ENCODE measurements around the gene EDN2.

Gene EDN2

DNA sequence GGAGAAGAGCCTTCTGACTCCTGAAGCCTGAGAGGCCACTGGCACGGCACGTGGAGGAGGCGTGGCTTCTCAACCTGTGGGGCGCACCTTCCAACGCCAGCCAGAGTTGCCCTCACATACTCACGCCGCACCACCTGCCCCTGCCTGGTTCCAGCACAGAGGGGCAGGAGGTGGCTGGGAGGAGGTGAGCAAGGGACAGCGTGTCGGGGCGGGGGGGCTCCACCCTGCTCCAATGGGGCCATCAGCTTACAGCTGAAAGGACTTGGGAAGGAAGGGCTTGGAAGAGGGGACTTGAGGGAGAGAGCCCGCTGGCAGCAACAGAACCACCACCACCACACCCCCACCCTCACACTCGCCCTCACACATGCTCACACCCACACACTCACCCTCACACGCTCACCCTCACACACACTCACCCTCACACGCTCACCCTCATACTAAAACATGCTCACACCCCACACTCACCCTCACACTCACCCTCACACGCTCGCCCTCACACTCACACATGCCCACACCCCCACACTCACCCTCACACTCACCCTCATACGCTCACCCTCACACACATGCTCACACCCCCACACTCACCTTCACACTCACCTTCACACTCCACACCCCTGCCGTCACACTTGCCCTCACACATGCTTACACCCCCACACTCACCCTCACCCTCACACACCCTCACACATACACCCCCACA is 41.6 kb upstream of the EDN2 start:
- no peaks in the 10 kb centered on the region for H3K36me3 ChIP-seq (ENCODE audit: control insufficient read depth, insufficient read depth, low read length)
- no peak overlapping the region for H3K27ac ChIP-seq (ENCODE audit: low read depth, low read length)
- H3K4me3 ChIP-seq (ENCODE audit: low read depth, low read length) = no peak overlapping the region
- no peaks in the 10 kb centered on the region for H3K4me1 ChIP-seq (ENCODE audit: control insufficient read depth, insufficient read depth, low read length)
- no peak overlapping the region for H3K9ac ChIP-seq (ENCODE audit: low read depth, low read length)
- H3K27me3 ChIP-seq (ENCODE audit: control insufficient read depth, insufficient read depth, low read length) = no peaks in the 10 kb centered on the region
- H3K9me3 ChIP-seq (ENCODE audit: control insufficient read depth, insufficient read depth, low read length) = peaks cover 7% of the 10 kb centered on the region; the same call in 1 of the 2 replicates

DNA sequence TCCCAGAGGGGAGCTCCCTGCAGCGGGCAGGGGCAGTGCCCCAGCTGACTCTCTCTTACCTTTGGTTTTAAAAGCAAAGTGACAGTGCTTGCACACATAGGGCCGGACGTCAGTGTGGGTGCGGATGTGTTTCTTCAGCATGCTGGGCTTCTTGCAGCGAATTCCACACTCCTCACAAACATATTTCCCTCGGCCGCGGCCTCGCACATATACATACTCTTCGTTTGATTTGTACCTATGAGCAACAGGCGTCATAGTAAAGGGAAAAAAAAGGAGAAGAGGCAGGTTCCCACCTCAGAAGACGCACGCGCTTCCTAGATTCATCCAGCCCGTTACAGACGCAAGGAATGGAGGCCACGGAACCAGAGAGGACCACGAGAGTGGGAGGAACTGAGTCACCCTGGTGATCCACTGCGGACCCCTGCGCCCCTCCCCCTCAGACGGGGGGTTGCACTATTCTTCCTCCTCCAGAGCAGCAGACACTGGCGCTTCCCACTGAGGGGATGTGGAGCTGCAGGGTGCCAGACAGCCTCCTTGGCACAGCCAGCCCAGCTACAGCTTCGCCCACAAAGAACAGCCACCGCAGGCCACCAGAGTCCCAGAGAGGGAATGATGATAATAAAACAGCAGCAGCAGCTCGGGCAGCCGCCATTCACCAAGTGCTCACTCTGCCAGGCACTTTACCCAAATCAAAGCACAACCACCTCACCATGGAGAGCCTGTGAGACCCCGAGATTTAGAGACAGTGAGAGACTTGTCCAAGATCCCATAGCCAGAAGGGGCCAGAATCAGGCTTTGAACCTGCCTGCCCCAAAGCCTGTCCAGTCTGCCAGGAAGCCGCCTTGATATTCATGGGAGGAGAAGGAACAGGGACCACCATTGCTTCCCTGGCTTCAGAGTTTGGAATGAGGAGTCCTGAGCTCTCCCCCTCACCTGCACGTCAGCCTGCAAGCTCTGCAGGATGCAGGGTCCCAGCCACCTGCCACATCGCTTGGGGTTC is 40.5 kb upstream of the EDN2 start:
- Histone ChIP-seq H3K9me3 (ENCODE audit: control insufficient read depth, insufficient read depth, low read length) (no peaks in the 10 kb centered on the region), H3K36me3 (ENCODE audit: control insufficient read depth, insufficient read depth, low read length) (no peaks in the 10 kb centered on the region), H3K4me3 (ENCODE audit: low read depth, low read length) (no peak overlapping the region)

GRCh38 chr1:41523949-41524675 is 39.6 kb upstream of the EDN2 start:
- no peak overlapping the region for H3K9ac ChIP-seq (ENCODE audit: low read depth, low read length)
- H3K4me3 ChIP-seq (ENCODE audit: low read depth, low read length) = no peak overlapping the region
- no peaks in the 10 kb centered on the region for H3K36me3 ChIP-seq (ENCODE audit: control insufficient read depth, insufficient read depth, low read length)
- no peak overlapping the region for H3K27ac ChIP-seq (ENCODE audit: low read depth, low read length)
- H3K9me3 ChIP-seq (ENCODE audit: control insufficient read depth, insufficient read depth, low read length) = no peaks in the 10 kb centered on the region
- H3K27me3 ChIP-seq (ENCODE audit: control insufficient read depth, insufficient read depth, low read length) = no peaks in the 10 kb centered on the region
- no peaks in the 10 kb centered on the region for H3K4me1 ChIP-seq (ENCODE audit: control insufficient read depth, insufficient read depth, low read length)

More for the DNA sequence above, 40.5 kb upstream of the EDN2 start:
- Histone ChIP-seq H3K27me3 (ENCODE audit: control insufficient read depth, insufficient read depth, low read length) (no peaks in the 10 kb centered on the region), H3K27ac (ENCODE audit: low read depth, low read length) (no peak overlapping the region), H3K9ac (ENCODE audit: low read depth, low read length) (no peak overlapping the region), H3K4me1 (ENCODE audit: control insufficient read depth, insufficient read depth, low read length) (no peaks in the 10 kb centered on the region)

DNA sequence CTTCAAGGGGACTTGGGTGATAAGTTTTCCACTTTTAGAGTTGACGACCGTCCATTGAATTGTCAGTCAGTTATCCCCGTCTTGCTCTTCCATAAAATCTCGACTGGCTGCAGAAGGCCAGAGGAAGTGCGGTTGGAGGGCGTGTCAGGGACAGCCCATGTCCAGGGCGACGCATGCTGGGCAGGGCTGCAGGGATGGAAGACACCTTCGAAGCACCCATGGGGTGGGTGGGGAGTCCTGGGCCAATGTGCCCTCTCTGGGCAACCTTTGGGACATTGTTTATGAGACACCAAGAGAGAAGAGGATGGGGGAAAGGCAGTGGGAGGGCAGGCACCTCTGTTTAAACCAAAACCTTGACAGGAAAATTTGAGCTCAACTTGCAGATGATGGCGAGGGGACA is 38.6 kb upstream of the EDN2 start:
- Histone ChIP-seq H3K36me3 (ENCODE audit: control insufficient read depth, insufficient read depth, low read length) (no peaks in the 10 kb centered on the region), H3K9me3 (ENCODE audit: control insufficient read depth, insufficient read depth, low read length) (no peaks in the 10 kb centered on the region), H3K4me1 (ENCODE audit: control insufficient read depth, insufficient read depth, low read length) (no peaks in the 10 kb centered on the region), H3K9ac (ENCODE audit: low read depth, low read length) (no peak overlapping the region), H3K4me3 (ENCODE audit: low read depth, low read length) (no peak overlapping the region), H3K27me3 (ENCODE audit: control insufficient read depth, insufficient read depth, low read length) (no peaks in the 10 kb centered on the region), H3K27ac (ENCODE audit: low read depth, low read length) (no peak overlapping the region)

GRCh38 chr1:41521766-41522165 is 37.3 kb upstream of the EDN2 start:
- H3K4me3 ChIP-seq (ENCODE audit: low read depth, low read length) = no peak overlapping the region
- no peaks in the 10 kb centered on the region for H3K4me1 ChIP-seq (ENCODE audit: control insufficient read depth, insufficient read depth, low read length)
- H3K9me3 ChIP-seq (ENCODE audit: control insufficient read depth, insufficient read depth, low read length) = no peaks in the 10 kb centered on the region
- H3K36me3 ChIP-seq (ENCODE audit: control insufficient read depth, insufficient read depth, low read length) = no peaks in the 10 kb centered on the region
- H3K27me3 ChIP-seq (ENCODE audit: control insufficient read depth, insufficient read depth, low read length) = no peaks in the 10 kb centered on the region
- no peak overlapping the region for H3K27ac ChIP-seq (ENCODE audit: low read depth, low read length)
- no peak overlapping the region for H3K9ac ChIP-seq (ENCODE audit: low read depth, low read length)

DNA sequence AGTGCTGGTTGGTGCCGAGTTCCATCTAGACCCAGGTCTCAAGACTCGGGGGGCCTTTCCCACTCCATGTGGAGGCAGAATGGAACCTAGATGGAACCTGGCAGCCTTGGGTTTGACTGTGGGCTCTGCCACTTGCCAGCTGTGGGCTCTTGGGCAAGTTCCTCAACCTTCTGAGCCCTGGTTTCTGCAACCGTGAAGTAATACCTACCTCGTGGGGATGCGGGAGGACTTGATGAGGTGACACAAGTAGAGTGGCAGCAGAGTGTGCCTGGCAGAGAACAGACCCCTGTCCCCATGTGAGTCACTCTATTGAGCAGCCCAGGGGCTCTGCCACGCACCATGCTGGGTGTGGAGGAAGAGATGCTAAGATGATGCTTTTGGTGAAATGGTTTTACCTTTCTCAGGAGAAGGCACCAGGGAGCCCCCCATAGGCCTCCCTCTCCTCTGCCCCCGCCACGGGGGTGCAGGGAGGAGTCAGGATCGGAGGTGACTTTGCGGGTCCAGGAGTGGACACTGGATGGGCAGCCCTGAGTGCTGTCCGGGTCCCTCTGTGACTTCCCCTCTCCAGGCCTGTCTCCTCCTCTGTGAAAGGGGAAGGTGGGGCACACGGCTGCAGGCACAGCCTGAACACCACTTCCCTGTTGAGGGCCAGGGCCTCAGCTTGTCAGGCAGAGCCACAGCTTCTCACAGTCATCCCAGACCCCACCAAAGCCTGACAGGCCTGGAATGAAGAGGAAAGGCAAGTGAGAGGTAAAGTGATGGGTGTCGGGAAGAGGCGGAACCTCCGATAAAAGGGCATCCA is 36.7 kb upstream of the EDN2 start:
- H3K4me3 ChIP-seq (ENCODE audit: low read depth, low read length) = no peak overlapping the region
- H3K36me3 ChIP-seq (ENCODE audit: control insufficient read depth, insufficient read depth, low read length) = no peaks in the 10 kb centered on the region
- no peak overlapping the region for H3K27ac ChIP-seq (ENCODE audit: low read depth, low read length)
- no peak overlapping the region for H3K9ac ChIP-seq (ENCODE audit: low read depth, low read length)
- no peaks in the 10 kb centered on the region for H3K4me1 ChIP-seq (ENCODE audit: control insufficient read depth, insufficient read depth, low read length)
- H3K27me3 ChIP-seq (ENCODE audit: control insufficient read depth, insufficient read depth, low read length) = no peaks in the 10 kb centered on the region
- H3K9me3 ChIP-seq (ENCODE audit: control insufficient read depth, insufficient read depth, low read length) = no peaks in the 10 kb centered on the region

DNA sequence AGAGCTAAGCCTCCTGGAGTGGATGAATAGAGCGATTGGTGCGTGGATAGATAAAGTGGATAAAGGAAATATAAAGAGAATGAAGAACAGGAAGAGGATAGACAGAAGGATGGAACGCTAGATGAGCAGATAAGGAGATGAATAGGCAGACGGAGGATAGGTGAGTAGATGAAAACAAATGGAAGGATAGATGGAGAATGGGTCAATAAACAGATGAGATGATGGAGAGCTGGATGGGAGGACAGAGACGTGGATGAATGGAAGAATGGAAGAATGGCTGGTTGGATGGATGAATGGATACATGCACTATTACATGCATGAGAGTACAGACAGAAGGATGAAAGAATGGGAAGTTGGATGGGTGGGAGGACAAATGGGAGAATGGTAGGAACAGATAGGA is 35.2 kb upstream of the EDN2 start:
- no peak overlapping the region for H3K27ac ChIP-seq (ENCODE audit: low read depth, low read length)
- H3K9me3 ChIP-seq (ENCODE audit: control insufficient read depth, insufficient read depth, low read length) = no peaks in the 10 kb centered on the region
- H3K4me3 ChIP-seq (ENCODE audit: low read depth, low read length) = no peak overlapping the region
- peaks cover 9% of the 10 kb centered on the region for H3K4me1 ChIP-seq (ENCODE audit: control insufficient read depth, insufficient read depth, low read length)
- no peaks in the 10 kb centered on the region for H3K36me3 ChIP-seq (ENCODE audit: control insufficient read depth, insufficient read depth, low read length)
- H3K27me3 ChIP-seq (ENCODE audit: control insufficient read depth, insufficient read depth, low read length) = no peaks in the 10 kb centered on the region
- no peak overlapping the region for H3K9ac ChIP-seq (ENCODE audit: low read depth, low read length)

DNA sequence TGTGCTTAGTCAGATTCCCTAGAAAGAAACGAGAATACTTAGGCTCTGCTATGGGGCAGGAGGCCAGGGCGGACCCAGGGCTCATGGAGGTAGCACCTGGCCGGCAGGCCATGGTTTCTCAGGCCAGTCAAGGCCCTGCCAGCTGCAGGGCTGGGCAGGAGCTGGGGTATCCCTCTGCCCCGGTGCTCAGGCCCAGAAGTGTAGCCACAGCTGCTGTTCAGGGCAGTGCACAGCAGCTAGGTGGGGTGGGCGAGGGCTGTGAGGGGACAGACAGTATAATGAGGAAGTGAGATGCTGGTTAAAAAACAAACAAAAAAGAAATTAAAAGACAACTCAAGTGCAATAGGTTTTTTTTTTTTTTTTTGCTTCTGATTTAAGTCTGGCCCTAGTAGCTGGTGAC is 34.0 kb upstream of the EDN2 start:
- H3K36me3 ChIP-seq (ENCODE audit: control insufficient read depth, insufficient read depth, low read length) = no peaks in the 10 kb centered on the region
- H3K4me1 ChIP-seq (ENCODE audit: control insufficient read depth, insufficient read depth, low read length) = peaks cover 9% of the 10 kb centered on the region
- no peak overlapping the region for H3K4me3 ChIP-seq (ENCODE audit: low read depth, low read length)
- H3K27ac ChIP-seq (ENCODE audit: low read depth, low read length) = no peak overlapping the region
- H3K9ac ChIP-seq (ENCODE audit: low read depth, low read length) = no peak overlapping the region
- H3K9me3 ChIP-seq (ENCODE audit: control insufficient read depth, insufficient read depth, low read length) = no peaks in the 10 kb centered on the region
- no peaks in the 10 kb centered on the region for H3K27me3 ChIP-seq (ENCODE audit: control insufficient read depth, insufficient read depth, low read length)

DNA sequence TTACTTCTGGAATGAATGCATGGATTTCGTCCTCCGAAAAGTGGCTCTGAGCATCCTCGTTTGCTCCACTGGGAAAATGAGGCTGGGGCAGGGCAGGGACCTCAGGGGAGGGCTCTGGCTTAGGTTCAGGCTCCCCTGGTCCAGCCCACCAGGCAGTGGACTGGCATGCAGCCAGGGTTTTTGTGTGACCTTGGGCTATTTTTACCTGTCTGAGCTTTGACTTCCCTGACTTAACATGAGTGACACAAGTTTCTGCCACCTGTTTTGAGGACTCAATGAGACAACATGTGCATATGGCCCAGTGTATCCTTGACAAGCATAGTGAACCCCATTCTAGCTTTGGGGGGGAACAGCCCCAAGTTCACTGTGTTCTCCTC is 32.6 kb upstream of the EDN2 start:
- H3K27me3 ChIP-seq (ENCODE audit: control insufficient read depth, insufficient read depth, low read length) = no peaks in the 10 kb centered on the region
- no peaks in the 10 kb centered on the region for H3K9me3 ChIP-seq (ENCODE audit: control insufficient read depth, insufficient read depth, low read length)
- H3K9ac ChIP-seq (ENCODE audit: low read depth, low read length) = no peak overlapping the region
- no peak overlapping the region for H3K27ac ChIP-seq (ENCODE audit: low read depth, low read length)
- no peaks in the 10 kb centered on the region for H3K36me3 ChIP-seq (ENCODE audit: control insufficient read depth, insufficient read depth, low read length)
- no peak overlapping the region for H3K4me3 ChIP-seq (ENCODE audit: low read depth, low read length)
- H3K4me1 ChIP-seq (ENCODE audit: control insufficient read depth, insufficient read depth, low read length) = peaks cover 9% of the 10 kb centered on the region

All from HUES48 (cell line).